HFF-Myc (cell line): ENCODE data around the gene GCNT3.
"Not testable (repeated sequence)": the region's sequence is repeated elsewhere in the genome, so short reads cannot be mapped to it uniquely, and the experiment has no call there.

Experiments
- DNase-seq: peaks from one replicate; pipeline ENCODE4 v3.0.0-alpha.2; 2011; ENCODE audit warnings: low read depth; ENCODE audit errors: extremely low read depth
- H3K4me3 ChIP-seq: replicated peaks from 2 replicates; pipeline ENCODE4 v1.5.1; 2011; ENCODE audit warnings: low read depth, mild to moderate bottlenecking, control low read depth, low read length
- CTCF ChIP-seq: IDR thresholded peaks from 2 replicates; pipeline ENCODE4 v1.5.1; 2012; ENCODE audit warnings: mild to moderate bottlenecking, low read depth, low read length, control low read depth; ENCODE audit errors: missing control alignments

Gene GCNT3

DNA sequence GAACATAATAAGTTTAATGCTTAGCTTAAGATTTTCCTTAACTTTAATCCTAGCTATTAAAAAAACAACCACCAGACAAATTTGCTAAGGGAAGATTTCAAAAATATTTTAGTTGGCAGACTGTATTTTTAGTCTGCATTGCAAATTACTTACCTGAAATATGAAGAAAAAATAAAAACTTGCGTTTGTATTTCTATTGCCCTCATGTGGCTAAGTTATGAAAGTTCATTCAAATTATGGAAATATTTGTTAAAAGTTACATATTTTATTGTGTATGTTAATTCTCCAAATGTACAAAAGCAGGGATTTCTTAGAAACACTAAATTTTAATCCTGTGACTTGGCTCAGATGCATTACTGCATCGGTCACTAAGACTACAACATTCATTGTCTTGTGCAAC, 30.8 kb downstream of the GCNT3 start:
- no peak for DNase-seq
- no peak for TF ChIP-seq CTCF
- H3K4me3 ChIP-seq, result no peak overlapping the region

DNA sequence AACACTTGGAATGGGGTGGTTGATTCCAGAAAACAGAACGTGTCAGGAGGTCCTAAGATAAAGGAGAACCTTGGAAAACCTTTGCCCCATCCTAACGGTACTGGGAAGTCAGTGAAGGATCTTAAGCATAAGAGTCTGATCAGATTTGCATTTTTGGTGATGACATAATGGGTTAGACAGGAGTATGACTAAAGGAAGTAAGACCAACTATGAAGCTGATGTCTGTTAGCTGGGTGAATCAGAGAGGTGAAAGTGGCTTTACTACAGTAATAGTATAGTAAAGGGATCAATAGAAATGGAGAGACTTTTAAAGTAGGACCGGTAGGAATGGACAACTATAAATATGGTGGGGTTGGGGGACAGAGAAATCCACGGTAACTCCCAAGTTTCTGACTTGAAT, 33.2 kb downstream of the GCNT3 start:
- no peak for DNase-seq
- TF ChIP-seq CTCF, result no peak
- H3K4me3 ChIP-seq, result no peak overlapping the region

DNA sequence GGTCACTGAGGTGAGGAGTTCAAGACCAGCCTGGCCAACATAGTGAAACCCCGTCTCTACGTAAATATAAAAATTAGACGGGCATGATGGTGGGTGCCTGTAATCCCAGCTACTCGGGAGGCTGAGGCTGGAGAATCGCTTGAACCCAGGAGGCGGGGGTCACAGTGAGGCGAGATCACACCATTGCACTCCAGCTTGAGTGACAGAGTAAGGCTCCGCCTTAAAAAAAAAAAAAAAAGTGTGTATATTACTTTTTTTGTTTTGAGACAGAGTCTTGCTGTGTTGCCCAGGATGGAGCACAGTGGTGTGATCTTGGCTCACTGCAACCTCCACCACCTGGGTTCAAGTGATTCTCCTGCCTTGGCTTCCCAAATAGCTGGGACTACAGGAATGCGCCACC, 34.2 kb downstream of the GCNT3 start:
- not testable (repeated sequence) for H3K4me3 ChIP-seq, DNase-seq

DNA sequence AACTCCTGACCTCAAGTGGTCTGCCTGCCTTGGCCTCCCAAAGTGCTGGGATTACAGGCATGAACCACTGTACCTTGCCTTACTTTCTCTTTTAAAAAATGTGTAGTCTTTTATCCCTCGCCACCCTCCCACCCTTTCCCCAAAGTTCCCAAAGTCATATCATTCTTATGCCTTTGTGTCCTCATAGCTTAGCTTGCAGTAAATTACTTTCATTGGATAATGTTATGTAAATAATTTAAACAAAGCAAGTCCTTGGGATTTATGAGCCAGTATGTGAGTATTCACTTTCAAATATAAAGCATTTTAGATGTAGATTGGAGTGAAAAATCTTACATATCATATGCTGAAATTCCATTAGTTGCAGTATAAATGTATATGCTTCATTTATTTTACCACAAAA, 34.7 kb downstream of the GCNT3 start:
- H3K4me3 ChIP-seq, result no peak overlapping the region
- no peak for DNase-seq
- TF ChIP-seq CTCF, result no peak

GRCh38 chr15:59647085-59647484, 35.5 kb downstream of the GCNT3 start:
- TF ChIP-seq CTCF, result no peak
- DNase-seq, result no peak
- no peak overlapping the region for H3K4me3 ChIP-seq

DNA sequence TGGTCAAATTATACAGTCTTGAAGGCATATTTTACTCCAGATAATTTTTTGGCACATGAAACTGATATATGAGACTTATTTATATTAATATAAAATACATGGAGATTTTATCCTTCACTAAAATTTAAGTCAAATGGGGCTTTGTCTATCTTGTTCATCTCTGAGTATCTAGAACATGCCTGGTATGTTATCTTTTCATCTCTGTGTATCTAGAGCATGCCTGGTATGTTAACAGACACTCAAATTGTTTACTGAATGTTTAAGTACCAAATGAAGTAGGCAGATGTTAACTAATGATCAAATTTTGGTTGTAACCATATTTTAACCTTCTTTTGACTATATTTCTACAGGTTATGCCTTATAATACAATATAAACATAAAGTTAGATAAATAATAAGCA, 38.0 kb downstream of the GCNT3 start:
- no peak overlapping the region for H3K4me3 ChIP-seq
- no peak for TF ChIP-seq CTCF
- no peak for DNase-seq

- TF ChIP-seq CTCF, result no peak
- no peak for DNase-seq
- H3K4me3 ChIP-seq, result no peak overlapping the region
These were observed 42.5 kb downstream of the GCNT3 start for GRCh38 chr15:59654046-59654445.
